Suprapubic skin (tissue), 4 donors: Measurements from ENCODE around the gene SORCS2. TPM values are rescaled to one million over a fixed set of nuclear protein-coding genes. Genes with fewer than 3 reads are reported as not detected.

Experiments used
- DNase-seq, 2 donors: peaks; one replicate each; pipeline ENCODE4 v3.0.0-alpha.2; 2019; ENCODE audit warnings: low spot score in 2 of 2
- H3K27ac ChIP-seq: fragments of 200-600 bp; sonication (generic); one replicate; pipeline ENCODE4 v1.5.1; 2019
- H3K27me3 ChIP-seq: fragments of 200-600 bp; sonication (generic); one replicate; pipeline ENCODE4 v1.5.1; 2019
- H3K36me3 ChIP-seq: fragments of 200-600 bp; sonication (generic); one replicate; pipeline ENCODE4 v1.5.1; 2019
- H3K4me1 ChIP-seq: fragments of 200-600 bp; sonication (generic); one replicate; pipeline ENCODE4 v1.5.1; 2019
- H3K4me3 ChIP-seq: fragments of 200-600 bp; sonication (generic); one replicate; pipeline ENCODE4 v1.5.1; 2019; ENCODE audit warnings: mild to moderate bottlenecking
- H3K9me3 ChIP-seq: fragments of 200-600 bp; sonication (generic); one replicate; pipeline ENCODE4 v1.5.1; 2019
- EP300 ChIP-seq: sonication (generic); formaldehyde crosslinking; IDR thresholded peaks from one replicate; pipeline ENCODE4 v1.6.1; 2017; ENCODE audit warnings: antibody characterized with exemption
- POLR2A ChIP-seq, 2 donors: fragments of 450-650 bp; IDR thresholded peaks; one replicate each; pipeline ENCODE4 v1.6.1; 2017; ENCODE audit warnings: antibody characterized with exemption in 2 of 2, mild to moderate bottlenecking in 2 of 2, moderate library complexity in 2 of 2
- POLR2AphosphoS5 ChIP-seq, 3 donors: sonication (generic); formaldehyde crosslinking; IDR thresholded peaks; one replicate each; pipeline ENCODE4 v1.6.1; 2017; ENCODE audit warnings: antibody characterized with exemption in 3 of 3
- WGBS: methylation state at CpG from one replicate; pipeline ENCODE4 v1.1.5; 2018; 5-methylcytosine and 5-hydroxymethylcytosine counted together
- total RNA-seq, 4 donors: library from RNA; depleted of rRNA; stranded (reverse); fragments of >200 nt; gene quantifications; one replicate each; pipeline ENCODE4 v1.1.0, GENCODE V29; 2016
- TF ChIP-seq, protein P1 (sequence below), 2 donors: fragments of 200-600 bp in 1 of 2; fragments of 450-650 bp in 1 of 2; sonication (generic) in 1 of 2; IDR thresholded peaks; one replicate each; pipeline ENCODE4 v1.5.1; 2016 to 2019; ENCODE audit warnings: antibody characterized with exemption in 2 of 2, mild to moderate bottlenecking in 1 of 2, moderate library complexity in 1 of 2

Gene SORCS2
- total RNA-seq, 4 donors from 2014 or later, result 0.94 to 4.6 (median 1.3) TPM

DNA sequence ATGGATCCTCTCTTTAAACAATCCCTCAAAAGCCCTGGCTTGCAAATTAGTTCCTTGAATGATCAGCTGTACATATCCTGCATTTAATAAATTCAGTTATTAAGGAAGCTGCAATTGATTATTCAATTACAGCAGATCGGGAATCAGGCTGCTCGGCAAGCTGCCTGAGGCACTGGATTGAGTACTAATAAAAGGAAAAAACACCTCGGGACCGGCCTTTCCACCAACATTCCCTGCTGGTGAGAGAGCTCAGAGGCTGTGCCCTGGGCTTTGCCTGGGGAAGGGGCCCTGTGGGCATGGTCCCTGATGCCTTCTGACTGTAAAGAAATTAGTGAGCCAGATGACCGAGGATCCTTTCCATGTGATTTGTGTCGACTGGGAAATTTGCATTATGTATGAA is 69.2 kb downstream of the SORCS2 start:
- peaks cover 8% of the 10 kb centered on the region for H3K4me1 ChIP-seq
- H3K36me3 ChIP-seq, result no peaks in the 10 kb centered on the region
- WGBS, result 55% methylated on average over 6 of the region's 6 CpGs
- H3K27me3 ChIP-seq, result peaks cover 5% of the 10 kb centered on the region
- H3K27ac ChIP-seq, result no peak overlapping the region
- TF ChIP-seq POLR2AphosphoS5 (IDR thresholded peaks at IDR 0.05), result no peak
- no peak for TF ChIP-seq EP300
- TF ChIP-seq, protein P1, sequence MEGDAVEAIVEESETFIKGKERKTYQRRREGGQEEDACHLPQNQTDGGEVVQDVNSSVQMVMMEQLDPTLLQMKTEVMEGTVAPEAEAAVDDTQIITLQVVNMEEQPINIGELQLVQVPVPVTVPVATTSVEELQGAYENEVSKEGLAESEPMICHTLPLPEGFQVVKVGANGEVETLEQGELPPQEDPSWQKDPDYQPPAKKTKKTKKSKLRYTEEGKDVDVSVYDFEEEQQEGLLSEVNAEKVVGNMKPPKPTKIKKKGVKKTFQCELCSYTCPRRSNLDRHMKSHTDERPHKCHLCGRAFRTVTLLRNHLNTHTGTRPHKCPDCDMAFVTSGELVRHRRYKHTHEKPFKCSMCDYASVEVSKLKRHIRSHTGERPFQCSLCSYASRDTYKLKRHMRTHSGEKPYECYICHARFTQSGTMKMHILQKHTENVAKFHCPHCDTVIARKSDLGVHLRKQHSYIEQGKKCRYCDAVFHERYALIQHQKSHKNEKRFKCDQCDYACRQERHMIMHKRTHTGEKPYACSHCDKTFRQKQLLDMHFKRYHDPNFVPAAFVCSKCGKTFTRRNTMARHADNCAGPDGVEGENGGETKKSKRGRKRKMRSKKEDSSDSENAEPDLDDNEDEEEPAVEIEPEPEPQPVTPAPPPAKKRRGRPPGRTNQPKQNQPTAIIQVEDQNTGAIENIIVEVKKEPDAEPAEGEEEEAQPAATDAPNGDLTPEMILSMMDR (IDR thresholded peaks at IDR 0.05), result no peak
- no peak for TF ChIP-seq POLR2A (IDR thresholded peaks at IDR 0.05)
- no peak for DNase-seq
- no peak overlapping the region for H3K4me3 ChIP-seq
- no peaks in the 10 kb centered on the region for H3K9me3 ChIP-seq

DNA sequence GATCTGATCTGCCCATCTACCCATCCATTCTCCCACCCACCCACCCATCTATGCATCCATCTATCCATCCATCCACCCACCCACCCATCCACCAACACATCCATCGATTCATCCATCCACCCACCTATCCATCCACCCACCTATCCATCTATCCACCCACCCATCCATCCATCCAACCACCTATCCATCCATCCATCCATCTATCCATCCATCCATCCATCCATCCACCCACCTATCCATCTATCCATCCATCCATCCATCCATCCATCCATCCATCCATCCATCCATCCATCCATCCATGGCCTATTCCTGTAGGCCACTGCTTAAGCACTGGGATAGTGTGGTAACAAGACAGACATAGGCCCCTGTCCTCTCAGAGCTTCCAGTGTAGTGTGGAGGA is 69.8 kb downstream of the SORCS2 start:
- 84% methylated on average over 1 of the region's 1 CpG for WGBS

DNA sequence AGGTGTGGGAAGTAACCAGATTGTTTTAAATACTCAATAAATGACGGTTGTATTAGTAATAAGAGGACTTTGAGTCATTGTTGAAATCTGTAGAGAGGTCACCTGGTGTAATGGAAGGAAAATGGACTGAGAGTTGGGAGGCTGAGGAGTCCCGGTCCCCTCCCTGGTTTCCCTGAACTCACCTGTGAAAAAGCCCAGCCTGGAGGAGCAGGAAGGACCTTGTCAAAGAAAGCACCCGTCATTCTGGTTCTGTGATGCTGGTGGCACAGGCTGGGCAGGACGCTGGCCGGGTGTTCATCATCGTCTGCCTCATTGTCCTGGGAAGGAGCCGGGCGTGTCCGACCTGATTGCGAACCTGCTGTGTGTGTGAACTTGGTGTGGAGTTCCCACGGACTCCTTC is 70.8 kb downstream of the SORCS2 start:
- peaks cover 8% of the 10 kb centered on the region for H3K4me1 ChIP-seq
- no peak overlapping the region for H3K27ac ChIP-seq
- H3K4me3 ChIP-seq, result no peak overlapping the region
- DNase-seq, result no peak
- H3K36me3 ChIP-seq, result no peaks in the 10 kb centered on the region
- 75% methylated on average over 6 of the region's 11 CpGs for WGBS
- TF ChIP-seq EP300, result no peak
- no peak for TF ChIP-seq POLR2AphosphoS5 (IDR thresholded peaks at IDR 0.05)
- TF ChIP-seq, protein P1 (IDR thresholded peaks at IDR 0.05), result no peak
- TF ChIP-seq POLR2A (IDR thresholded peaks at IDR 0.05), result no peak
- H3K27me3 ChIP-seq, result peaks cover 5% of the 10 kb centered on the region
- H3K9me3 ChIP-seq, result no peaks in the 10 kb centered on the region

More for the DNA sequence above, 69.8 kb downstream of the SORCS2 start:
- TF ChIP-seq EP300 (no peak), POLR2A (IDR thresholded peaks at IDR 0.05) (no peak), POLR2AphosphoS5 (IDR thresholded peaks at IDR 0.05) (no peak)
- TF ChIP-seq, protein P1 (IDR thresholded peaks at IDR 0.05), result no peak
- peaks cover 5% of the 10 kb centered on the region for H3K27me3 ChIP-seq
- no peak for DNase-seq
- no peak overlapping the region for H3K4me3 ChIP-seq
- H3K27ac ChIP-seq, result no peak overlapping the region
- no peaks in the 10 kb centered on the region for H3K9me3 ChIP-seq
- no peaks in the 10 kb centered on the region for H3K36me3 ChIP-seq
- peaks cover 8% of the 10 kb centered on the region for H3K4me1 ChIP-seq

DNA sequence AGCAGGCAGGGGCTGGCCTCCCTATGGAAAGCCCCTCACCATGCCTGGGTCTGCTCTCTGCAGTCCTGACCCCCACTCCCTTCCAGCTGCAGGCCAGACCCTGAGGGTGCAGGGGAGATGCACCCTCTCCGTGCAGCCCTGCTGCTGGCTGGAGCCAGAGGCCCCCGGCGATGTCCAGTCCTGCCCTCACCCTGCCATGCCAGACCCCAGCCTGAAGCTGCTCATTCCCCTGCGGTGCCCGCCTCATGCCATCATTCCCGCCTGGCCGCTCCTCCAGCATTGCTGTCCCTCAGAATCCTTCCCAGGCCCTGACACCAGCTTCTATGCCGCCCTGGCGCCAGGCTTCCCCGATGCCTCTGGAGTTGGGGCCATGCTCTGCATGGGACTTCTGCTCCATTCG is 72.4 kb downstream of the SORCS2 start:
- no peak for DNase-seq
- no peak overlapping the region for H3K4me3 ChIP-seq
- H3K36me3 ChIP-seq, result no peaks in the 10 kb centered on the region
- 84% methylated on average over 8 of the region's 11 CpGs for WGBS
- peaks cover 13% of the 10 kb centered on the region for H3K27me3 ChIP-seq
- H3K27ac ChIP-seq, result no peak overlapping the region
- TF ChIP-seq EP300 (no peak), POLR2AphosphoS5 (IDR thresholded peaks at IDR 0.05) (no peak), POLR2A (IDR thresholded peaks at IDR 0.05) (no peak)
- TF ChIP-seq, protein P1 (IDR thresholded peaks at IDR 0.05), result no peak
- peaks cover 8% of the 10 kb centered on the region for H3K4me1 ChIP-seq
- no peaks in the 10 kb centered on the region for H3K9me3 ChIP-seq

DNA sequence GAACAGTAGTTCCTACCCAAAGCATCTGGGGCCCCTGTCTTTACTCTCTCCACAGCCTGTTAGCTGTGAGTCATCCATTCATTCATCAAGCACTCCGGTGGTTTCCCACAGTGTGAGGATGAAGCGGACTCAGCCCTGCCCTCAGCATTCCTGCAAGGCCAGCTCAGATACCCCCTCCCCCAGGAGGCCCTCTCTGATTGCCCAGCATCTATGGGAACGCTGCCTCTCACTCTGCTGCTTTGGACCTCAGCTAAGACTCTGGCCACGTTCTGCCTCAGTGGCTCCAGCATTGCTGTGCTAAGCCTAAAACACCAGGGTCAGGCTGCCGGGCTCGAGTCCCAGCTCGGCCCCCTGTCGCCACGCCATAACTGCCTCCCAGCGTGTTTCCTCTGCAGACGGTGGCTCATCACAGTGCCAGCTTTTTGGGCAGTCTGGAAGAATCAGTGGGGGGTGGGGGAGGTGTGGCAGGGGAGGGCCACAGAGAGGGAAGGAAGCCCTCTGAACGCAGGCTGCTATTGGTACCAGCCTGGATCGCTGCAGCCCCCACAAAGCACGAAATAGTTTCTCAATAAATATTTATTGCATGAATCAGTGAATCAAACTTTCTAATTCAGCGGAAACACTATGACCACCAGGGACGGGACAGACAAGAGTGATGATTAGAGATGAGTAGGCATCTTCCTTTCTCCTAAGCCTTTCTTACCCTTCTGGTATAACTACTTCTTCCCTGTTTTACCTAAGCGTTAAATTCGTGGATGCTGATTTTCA is 74.4 kb downstream of the SORCS2 start:
- Histone ChIP-seq H3K27ac (no peak overlapping the region), H3K4me3 (no peak overlapping the region), H3K9me3 (no peaks in the 10 kb centered on the region), H3K36me3 (no peaks in the 10 kb centered on the region), H3K27me3 (peaks cover 13% of the 10 kb centered on the region), H3K4me1 (no peaks in the 10 kb centered on the region)
- no peak for TF ChIP-seq EP300
- WGBS, result 84% methylated on average over 11 of the region's 18 CpGs
- DNase-seq, result no peak
